Epidermal melanocyte (primary cell): ENCODE results near the gene NEK6.

ENCODE experiments used
- DNase-seq: peaks from one replicate; pipeline ENCODE4 v3.0.0; 2011; ENCODE audit warnings: low spot score; ENCODE audit not compliant: insufficient read length

The NEK6 gene

GRCh38 chr9:124257844-124258606 is at the start of gene NEK6:
TSS of gene NEK6 (plus strand) at chr9:124257949. CDS start at chr9:124301965, 44,016 bp downstream.
- no peak for DNase-seq

GRCh38 chr9:124208571-124208970 is 49.2 kb upstream of the NEK6 start:
- no peak for DNase-seq

DNA sequence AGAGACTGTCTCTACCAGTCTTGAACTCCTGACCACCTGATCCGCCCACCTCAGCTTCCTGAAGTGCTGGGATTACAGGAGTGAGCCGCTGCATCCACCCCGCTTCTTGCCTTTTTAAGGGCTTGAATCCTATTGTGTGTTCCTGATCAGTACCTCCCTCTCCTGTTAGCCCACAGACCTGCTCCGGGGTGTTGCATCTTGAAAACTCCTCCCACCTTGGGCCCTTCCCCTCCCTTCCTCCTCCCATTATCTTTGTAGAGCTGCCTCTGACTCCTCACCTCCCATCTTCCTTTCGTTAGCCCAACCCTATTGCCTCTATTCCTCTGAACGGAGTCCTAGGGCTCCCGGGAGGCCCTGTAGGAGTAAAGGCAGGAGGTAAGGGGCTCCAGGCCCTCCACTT is 48.5 kb upstream of the NEK6 start:
- no peak for DNase-seq

DNA sequence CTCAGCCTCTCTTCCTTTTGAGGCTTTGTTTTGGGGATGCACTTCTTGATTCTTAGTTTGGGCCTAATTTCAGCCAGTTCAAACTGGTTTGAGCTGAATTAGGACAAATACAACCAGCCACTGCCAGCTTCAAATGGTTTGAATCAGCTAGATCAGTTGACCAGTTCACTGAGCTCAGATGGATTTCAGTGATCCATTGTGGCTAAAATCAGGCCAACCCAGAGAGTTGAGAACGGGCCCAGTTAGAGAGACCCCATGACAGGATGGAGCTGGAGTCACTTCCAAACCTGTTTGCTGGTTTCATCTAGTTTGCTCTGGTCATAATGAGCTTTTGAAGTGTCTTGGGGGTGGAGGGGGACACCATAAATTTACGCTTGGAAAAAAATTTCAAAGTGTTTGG is 48.0 kb upstream of the NEK6 start:
- DNase-seq, result no peak

- DNase-seq, result no peak
Observed at GRCh38 chr9:124210697-124211096, 47.1 kb upstream of the NEK6 start.

- peak; percentile 61 for DNase-seq
Observed at GRCh38 chr9:124212381-124213050, 45.2 kb upstream of the NEK6 start.

DNA sequence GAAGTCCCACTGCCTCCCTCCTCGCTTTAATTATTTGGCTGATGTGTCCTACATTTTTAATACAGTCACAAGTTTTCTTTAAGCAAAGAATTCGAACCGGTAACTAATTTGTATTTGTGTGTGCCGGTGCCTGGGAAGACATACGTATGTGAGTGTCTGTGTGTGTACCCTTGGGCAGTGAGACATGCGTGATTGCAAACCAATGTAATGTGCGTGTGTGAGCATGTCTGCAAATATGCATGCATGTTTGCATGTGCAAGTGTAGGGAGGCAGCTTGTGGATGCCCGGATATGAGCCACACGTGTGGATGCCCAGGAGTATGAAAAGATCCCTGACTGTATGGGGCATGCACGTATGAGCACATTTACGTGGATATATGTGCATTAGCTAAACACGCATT is 44.4 kb upstream of the NEK6 start:
- no peak for DNase-seq

DNA sequence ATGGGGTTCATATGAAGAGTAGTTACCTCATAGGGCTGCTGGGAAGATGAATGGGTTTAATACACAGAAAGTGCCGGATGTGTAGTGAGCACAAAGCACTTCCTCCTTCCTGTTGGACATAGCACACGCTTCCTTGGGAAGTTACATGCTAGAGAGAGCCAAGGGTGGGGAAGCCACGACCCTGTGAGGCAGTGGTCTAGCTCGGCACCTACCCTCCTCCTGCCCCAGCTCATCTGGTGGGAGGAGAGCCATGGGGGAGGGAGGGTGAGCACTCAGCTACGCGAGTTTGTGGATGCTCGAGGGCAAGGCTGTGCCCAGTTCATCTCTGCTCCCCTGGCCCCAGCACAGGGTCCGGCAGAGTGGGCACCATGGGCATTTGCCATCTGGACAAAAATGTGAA is 43.6 kb upstream of the NEK6 start:
- DNase-seq, result no peak

- no peak for DNase-seq
Observed at GRCh38 chr9:124214596-124215367, 43.0 kb upstream of the NEK6 start.

GRCh38 chr9:124215368-124215910 is 42.3 kb upstream of the NEK6 start:
- DNase-seq, result no peak

DNA sequence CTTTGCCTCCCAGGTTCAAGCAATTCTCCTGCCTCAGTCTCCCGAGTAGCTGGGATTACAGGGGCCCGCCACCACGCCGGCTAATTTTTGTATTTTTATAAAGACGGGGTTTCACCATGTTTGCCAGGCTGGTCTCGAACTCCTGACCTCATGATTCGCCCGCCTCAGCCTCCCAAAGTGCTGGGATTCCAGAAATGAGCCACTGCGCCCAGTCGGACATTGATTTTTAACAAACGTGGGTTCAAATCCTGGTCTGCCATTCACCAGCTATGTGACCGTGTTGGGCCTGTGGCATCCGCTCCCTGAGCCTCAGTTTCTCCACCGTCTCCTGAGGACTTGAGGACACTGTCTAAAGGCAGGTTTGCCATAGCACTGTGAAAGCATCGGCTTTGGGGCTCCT is 41.8 kb upstream of the NEK6 start:
- no peak for DNase-seq

- DNase-seq, result no peak
Observed at GRCh38 chr9:124216474-124217176, 41.1 kb upstream of the NEK6 start.

GRCh38 chr9:124217836-124218437 is 39.8 kb upstream of the NEK6 start:
- no peak for DNase-seq

DNA sequence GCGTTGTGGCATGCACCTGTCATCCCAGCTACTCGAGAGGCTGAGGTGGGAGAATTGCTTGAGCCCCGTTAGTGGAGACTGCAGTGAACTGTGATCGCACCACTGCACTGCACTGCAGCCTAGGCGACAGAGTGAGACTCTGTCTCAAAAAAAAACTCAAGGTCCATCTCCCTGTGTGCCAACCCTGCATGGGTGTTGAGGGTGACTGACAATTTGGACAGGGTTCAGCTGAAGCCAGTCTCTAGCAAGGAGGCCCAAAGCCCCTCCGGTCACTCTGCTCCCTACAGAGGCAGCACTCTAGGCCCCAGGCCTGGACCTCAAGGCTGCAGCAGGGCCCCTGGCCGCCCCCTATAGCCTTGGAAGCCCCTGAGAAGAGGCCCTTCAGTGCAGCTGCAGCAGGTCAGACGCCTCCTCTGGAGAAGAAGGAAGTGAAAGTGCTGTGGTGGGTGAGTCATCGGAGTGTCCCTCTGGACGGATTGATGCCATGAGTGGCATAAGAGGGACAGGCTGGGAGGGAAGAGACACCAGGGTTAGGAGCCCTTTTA is 39.2 kb upstream of the NEK6 start:
- no peak for DNase-seq

DNA sequence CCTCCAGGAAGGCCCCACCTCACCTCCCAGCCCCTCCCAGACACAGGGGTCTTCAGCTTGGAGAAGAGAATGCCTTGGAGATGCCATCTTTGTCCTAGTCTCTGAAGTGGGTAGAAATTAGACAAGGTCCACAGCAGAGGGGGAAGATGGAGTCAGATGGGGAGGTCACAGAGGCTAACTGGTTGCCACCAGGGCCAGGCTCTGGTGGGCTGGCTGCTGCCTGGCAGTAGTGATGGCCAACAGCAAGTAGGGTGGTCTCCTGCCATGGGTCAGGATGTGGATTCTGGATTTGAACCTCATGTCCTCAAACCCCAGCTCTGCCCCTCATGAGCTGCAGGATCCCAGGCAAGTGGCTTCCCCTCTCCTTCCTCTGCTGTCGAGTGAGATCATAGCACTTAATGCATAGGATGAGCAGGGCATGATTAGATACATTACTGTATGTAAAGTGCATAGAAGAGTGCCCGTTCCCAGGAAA is 38.7 kb upstream of the NEK6 start:
- DNase-seq, result no peak

DNA sequence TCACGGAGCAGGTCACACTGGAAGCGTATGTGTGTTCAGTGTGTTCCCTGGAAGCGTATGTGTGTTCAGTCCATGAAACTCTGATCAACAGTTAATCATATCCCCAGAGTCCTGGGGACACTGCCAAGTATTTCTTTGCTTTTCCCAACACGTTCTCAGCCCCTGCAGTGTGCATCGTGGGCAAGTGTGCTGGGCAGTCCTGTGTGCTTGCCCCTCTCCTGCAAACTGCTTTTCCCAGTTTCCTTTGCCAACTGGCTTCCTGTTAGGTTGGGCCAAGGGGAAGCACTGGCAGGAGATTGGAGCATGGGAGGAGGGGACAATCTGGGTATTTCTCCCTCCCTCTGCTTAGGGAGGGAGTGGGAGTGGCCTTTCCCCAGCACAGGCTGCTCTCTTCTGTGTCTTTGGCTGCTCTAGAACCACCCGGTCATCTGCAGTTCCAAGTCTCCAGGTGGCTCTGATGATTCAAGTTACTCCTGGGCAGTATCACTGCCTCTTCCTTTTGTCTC is 36.8 kb upstream of the NEK6 start:
- DNase-seq, result peak; percentile 29

- no peak for DNase-seq
Observed at GRCh38 chr9:124221676-124222075, 36.1 kb upstream of the NEK6 start.

- no peak for DNase-seq
Observed at GRCh38 chr9:124222109-124222508, 35.6 kb upstream of the NEK6 start.

DNA sequence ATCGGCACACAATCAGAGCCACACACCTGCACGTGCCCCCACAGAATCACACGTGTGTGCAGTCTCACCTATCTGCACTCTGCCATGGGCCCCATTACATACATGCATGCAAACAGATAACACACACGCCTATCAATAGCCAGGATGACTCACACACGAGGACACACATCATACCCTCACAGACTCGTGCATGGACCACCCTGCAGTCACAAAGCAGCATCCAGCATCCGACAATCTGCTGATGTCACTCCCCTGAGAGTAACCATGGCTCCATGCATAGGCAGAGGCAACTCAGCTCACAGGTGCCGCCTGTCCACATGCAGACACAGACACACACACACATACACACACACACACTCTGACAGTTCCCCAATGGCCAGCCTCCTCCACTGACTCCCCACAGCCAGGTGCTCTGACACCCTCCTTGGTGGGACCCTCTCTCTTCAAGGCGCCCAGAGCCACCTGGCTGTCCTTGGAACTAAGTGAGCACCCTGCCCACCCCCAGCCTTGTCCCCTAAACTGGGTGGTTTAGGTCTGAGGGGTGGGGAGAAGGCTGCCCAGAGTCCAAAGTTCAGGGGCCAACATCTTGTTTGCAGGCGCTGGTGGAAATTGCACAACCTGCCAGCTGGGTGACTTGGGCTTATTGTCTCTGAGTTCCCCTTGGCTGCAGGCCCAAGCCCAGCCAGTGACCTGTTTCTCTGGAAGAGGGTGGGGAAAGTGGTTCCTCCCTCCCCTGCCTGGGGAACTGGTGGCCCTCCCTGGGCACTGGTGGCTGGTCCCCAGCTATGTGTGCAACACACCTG is 34.6 kb upstream of the NEK6 start:
- peak; percentile 39 for DNase-seq
